HCT116 (cell line): ENCODE measurements around the gene C14orf39.
A peak's percentile ranks its signal among the peaks of the same experiment; 100 is the strongest.

ENCODE experiments used
- CEBPB ChIP-seq: IDR thresholded peaks from 2 replicates; pipeline ENCODE4 v1.6.1; 2012; ENCODE audit warnings: low read depth
- EZH2 ChIP-seq: fragments of 200-600 bp; sonication (generic); IDR thresholded peaks from 2 replicates; pipeline ENCODE4 v1.6.1; 2017; ENCODE audit warnings: antibody characterized with exemption, mixed run types
- POLR2A ChIP-seq: IDR thresholded peaks from 2 replicates; pipeline ENCODE4 v1.7.0; 2011; ENCODE audit warnings: borderline replicate concordance; ENCODE audit not compliant: insufficient read depth, insufficient read length; ENCODE audit errors: extremely low read depth
- POLR2AphosphoS5 ChIP-seq: IDR thresholded peaks from 2 replicates; pipeline ENCODE4 v1.6.1; 2011; ENCODE audit warnings: mild to moderate bottlenecking, low read depth, low read length, moderate library complexity
- RAD21 ChIP-seq: IDR thresholded peaks from 2 replicates; pipeline ENCODE4 v1.6.1; 2012; ENCODE audit warnings: low read depth, mild to moderate bottlenecking
- SIN3A ChIP-seq: IDR thresholded peaks from 2 replicates; pipeline ENCODE4 v1.6.1; 2012; ENCODE audit warnings: low read depth
- SRF ChIP-seq: IDR thresholded peaks from 2 replicates; pipeline ENCODE4 v1.6.1; 2012; ENCODE audit warnings: low read depth
- TCF7L2 ChIP-seq: IDR thresholded peaks from 2 replicates; pipeline ENCODE4 v1.7.0; 2011; ENCODE audit warnings: borderline replicate concordance, inconsistent platforms; ENCODE audit not compliant: insufficient read depth, insufficient read length; ENCODE audit errors: extremely low read depth
- TF ChIP-seq, protein P1 (sequence below), 3 experiments: fragments of 200-600 bp in 1 of 3; sonication (generic) in 1 of 3; IDR thresholded peaks in 2 of 3; conservative IDR thresholded peaks in 1 of 3; 2 replicates each; pipeline ENCODE4 v1.5.1; 2012 to 2017; ENCODE audit warnings: low read depth in 2 of 3, low read length in 2 of 3, antibody characterized with exemption in 1 of 3, borderline replicate concordance in 1 of 3, control low read depth in 1 of 3, mild to moderate bottlenecking in 1 of 3, mixed read lengths in 1 of 3, mixed run types in 1 of 3, moderate library complexity in 1 of 3; ENCODE audit not compliant: insufficient read depth in 1 of 3
- TF ChIP-seq, protein P2 (sequence below): IDR thresholded peaks from 2 replicates; pipeline ENCODE4 v1.6.1; 2012; ENCODE audit warnings: low read depth

DNA sequence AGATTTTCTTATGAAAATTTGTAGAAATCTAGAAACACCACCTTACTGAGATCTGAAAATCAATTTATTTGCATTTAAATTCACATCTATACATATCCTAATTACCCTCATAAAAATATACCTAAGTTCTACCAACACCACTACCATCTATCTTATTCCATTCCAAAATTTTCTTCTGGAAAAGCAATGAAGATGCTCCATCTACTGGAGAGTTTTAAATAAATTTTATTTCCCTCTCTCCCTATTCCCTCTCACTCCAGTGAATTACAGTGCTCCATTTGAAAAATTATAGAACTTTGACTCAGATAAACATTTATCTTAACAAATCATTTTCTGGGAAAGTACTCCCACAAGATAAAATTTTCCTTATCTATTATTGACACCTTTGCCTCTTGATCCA is 2.3 kb upstream of the C14orf39 start:
- no peak for TF ChIP-seq POLR2A
- TF ChIP-seq, protein P1, sequence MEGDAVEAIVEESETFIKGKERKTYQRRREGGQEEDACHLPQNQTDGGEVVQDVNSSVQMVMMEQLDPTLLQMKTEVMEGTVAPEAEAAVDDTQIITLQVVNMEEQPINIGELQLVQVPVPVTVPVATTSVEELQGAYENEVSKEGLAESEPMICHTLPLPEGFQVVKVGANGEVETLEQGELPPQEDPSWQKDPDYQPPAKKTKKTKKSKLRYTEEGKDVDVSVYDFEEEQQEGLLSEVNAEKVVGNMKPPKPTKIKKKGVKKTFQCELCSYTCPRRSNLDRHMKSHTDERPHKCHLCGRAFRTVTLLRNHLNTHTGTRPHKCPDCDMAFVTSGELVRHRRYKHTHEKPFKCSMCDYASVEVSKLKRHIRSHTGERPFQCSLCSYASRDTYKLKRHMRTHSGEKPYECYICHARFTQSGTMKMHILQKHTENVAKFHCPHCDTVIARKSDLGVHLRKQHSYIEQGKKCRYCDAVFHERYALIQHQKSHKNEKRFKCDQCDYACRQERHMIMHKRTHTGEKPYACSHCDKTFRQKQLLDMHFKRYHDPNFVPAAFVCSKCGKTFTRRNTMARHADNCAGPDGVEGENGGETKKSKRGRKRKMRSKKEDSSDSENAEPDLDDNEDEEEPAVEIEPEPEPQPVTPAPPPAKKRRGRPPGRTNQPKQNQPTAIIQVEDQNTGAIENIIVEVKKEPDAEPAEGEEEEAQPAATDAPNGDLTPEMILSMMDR (IDR thresholded peaks at IDR 0.05 in 2 of 3, conservative IDR thresholded peaks at IDR 0.05 in 1 of 3; ENCODE audit: borderline replicate concordance in 1 of 3, insufficient read depth in 1 of 3, low read depth in 2 of 3, low read length in 2 of 3): peak in 2 of 3 experiments; percentile 43 to 45; a peak in 3 of 6 replicates
- TF ChIP-seq EZH2: no peak
- no peak for TF ChIP-seq TCF7L2
- peak; percentile 48 for TF ChIP-seq RAD21
- no peak for TF ChIP-seq SIN3A
- TF ChIP-seq, protein P2, sequence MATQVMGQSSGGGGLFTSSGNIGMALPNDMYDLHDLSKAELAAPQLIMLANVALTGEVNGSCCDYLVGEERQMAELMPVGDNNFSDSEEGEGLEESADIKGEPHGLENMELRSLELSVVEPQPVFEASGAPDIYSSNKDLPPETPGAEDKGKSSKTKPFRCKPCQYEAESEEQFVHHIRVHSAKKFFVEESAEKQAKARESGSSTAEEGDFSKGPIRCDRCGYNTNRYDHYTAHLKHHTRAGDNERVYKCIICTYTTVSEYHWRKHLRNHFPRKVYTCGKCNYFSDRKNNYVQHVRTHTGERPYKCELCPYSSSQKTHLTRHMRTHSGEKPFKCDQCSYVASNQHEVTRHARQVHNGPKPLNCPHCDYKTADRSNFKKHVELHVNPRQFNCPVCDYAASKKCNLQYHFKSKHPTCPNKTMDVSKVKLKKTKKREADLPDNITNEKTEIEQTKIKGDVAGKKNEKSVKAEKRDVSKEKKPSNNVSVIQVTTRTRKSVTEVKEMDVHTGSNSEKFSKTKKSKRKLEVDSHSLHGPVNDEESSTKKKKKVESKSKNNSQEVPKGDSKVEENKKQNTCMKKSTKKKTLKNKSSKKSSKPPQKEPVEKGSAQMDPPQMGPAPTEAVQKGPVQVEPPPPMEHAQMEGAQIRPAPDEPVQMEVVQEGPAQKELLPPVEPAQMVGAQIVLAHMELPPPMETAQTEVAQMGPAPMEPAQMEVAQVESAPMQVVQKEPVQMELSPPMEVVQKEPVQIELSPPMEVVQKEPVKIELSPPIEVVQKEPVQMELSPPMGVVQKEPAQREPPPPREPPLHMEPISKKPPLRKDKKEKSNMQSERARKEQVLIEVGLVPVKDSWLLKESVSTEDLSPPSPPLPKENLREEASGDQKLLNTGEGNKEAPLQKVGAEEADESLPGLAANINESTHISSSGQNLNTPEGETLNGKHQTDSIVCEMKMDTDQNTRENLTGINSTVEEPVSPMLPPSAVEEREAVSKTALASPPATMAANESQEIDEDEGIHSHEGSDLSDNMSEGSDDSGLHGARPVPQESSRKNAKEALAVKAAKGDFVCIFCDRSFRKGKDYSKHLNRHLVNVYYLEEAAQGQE: no peak
- no peak for TF ChIP-seq SRF
- TF ChIP-seq POLR2AphosphoS5: no peak
- no peak for TF ChIP-seq CEBPB
